MM.1S (cell line): Measurements from ENCODE around the gene MINDY4.

ENCODE experiments used
- EZH2 ChIP-seq: fragments of 300-600 bp; sonication (generic); optimal IDR thresholded peaks from 2 replicates; pipeline ENCODE3; 2017; ENCODE audit warnings: low read depth, mild to moderate bottlenecking, antibody characterized with exemption, low read length, mixed read lengths
- EZH2phosphoT487 ChIP-seq: fragments of 300-600 bp; sonication (generic); IDR thresholded peaks from 2 replicates; pipeline ENCODE4 v1.6.1; 2018; ENCODE audit warnings: antibody characterized with exemption, low read length
- TF ChIP-seq, protein P1 (sequence below): fragments of 300-600 bp; sonication (generic); IDR thresholded peaks from 2 replicates; pipeline ENCODE4 v1.5.1; 2016; ENCODE audit warnings: antibody characterized with exemption, low read length, mixed read lengths

DNA sequence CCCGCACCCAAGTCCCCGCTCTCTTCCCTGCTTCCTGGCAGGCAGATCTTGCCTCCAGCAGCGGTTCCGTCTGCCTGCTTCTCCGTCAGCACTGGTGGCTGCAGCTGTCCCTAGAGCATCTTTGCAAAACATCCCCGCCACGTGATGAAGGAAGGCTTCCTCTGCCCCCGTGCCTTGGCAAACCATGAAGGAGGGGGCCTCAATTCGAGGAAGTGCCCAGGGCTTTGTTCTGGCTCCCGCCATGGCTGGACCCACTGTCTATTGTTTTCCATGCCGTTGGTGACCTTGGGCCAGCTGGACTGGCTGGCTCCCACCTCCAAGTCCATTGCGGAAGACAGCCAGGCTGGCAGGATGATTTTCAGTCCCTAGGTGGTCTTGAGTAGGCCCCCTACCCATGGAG lies 127.2 kb downstream of the MINDY4 start:
- TF ChIP-seq, protein P1, sequence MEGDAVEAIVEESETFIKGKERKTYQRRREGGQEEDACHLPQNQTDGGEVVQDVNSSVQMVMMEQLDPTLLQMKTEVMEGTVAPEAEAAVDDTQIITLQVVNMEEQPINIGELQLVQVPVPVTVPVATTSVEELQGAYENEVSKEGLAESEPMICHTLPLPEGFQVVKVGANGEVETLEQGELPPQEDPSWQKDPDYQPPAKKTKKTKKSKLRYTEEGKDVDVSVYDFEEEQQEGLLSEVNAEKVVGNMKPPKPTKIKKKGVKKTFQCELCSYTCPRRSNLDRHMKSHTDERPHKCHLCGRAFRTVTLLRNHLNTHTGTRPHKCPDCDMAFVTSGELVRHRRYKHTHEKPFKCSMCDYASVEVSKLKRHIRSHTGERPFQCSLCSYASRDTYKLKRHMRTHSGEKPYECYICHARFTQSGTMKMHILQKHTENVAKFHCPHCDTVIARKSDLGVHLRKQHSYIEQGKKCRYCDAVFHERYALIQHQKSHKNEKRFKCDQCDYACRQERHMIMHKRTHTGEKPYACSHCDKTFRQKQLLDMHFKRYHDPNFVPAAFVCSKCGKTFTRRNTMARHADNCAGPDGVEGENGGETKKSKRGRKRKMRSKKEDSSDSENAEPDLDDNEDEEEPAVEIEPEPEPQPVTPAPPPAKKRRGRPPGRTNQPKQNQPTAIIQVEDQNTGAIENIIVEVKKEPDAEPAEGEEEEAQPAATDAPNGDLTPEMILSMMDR, result no peak
- TF ChIP-seq EZH2 (no peak), EZH2phosphoT487 (no peak)
